PC-3 (cell line): ENCODE data around the gene FLRT1. TPM values are rescaled to one million over a fixed set of nuclear protein-coding genes. Genes with fewer than 3 reads are reported as not detected.

Experiments used
- ATAC-seq: fragments of 200-7000 bp; cut with Tn5 transposase; 2 replicates; pipeline ENCODE4 v1.9.1; 2020; ENCODE audit warnings: mild to moderate bottlenecking, moderate library complexity
- BruUV-seq: library from RNA; stranded (reverse); fragments of 400-500 nt; replicated peaks from 2 replicates; lab custom pipeline; 2021; lab: Mats Ljungman, UMichigan
- CTCF ChIA-PET: fragments of 300-600 bp; sonication (Branson Sonifier 250); formaldehyde crosslinking; loops from one replicate; lab custom pipeline; 2022; ENCODE audit warnings: antibody characterized with exemption; lab: Charles Lee
- POLR2A ChIA-PET: fragments of 300-600 bp; sonication (Branson Sonifier 250); formaldehyde crosslinking; loops from one replicate; lab custom pipeline; 2022; ENCODE audit warnings: antibody characterized with exemption; ENCODE audit not compliant: unreplicated experiment; lab: Charles Lee
- DNase-seq: peaks from one replicate; pipeline ENCODE4 v3.0.0-alpha.2; 2015
- H2AFZ ChIP-seq: fragments of 300-600 bp; sonication (generic); 2 replicates; pipeline ENCODE4 v1.6.0; 2016; ENCODE audit warnings: antibody characterized with exemption, low read length
- H3F3A ChIP-seq: fragments of 300-600 bp; sonication (generic); one replicate; pipeline ENCODE4 v1.6.0; 2017; ENCODE audit warnings: antibody characterized with exemption, low read length, control low read depth, mild to moderate bottlenecking; ENCODE audit not compliant: unreplicated experiment
- H3K27ac ChIP-seq: fragments of 300-600 bp; sonication (generic); 2 replicates; pipeline ENCODE4 v1.5.1; 2016; ENCODE audit warnings: mild to moderate bottlenecking, low read length
- H3K27me3 ChIP-seq: fragments of 300-600 bp; sonication (generic); 2 replicates; pipeline ENCODE4 v1.6.1; 2016; ENCODE audit warnings: low read length, mixed read lengths
- H3K36me3 ChIP-seq: fragments of 300-600 bp; sonication (generic); 2 replicates; pipeline ENCODE4 v1.6.1; 2016; ENCODE audit warnings: low read depth, mixed run types, low read length, mixed read lengths
- H3K4me1 ChIP-seq: fragments of 300-600 bp; sonication (generic); 2 replicates; pipeline ENCODE4 v1.5.1; 2016; ENCODE audit warnings: low read length; ENCODE audit not compliant: insufficient read depth
- H3K4me2 ChIP-seq: fragments of 300-600 bp; sonication (generic); 2 replicates; pipeline ENCODE4 v1.6.0; 2016; ENCODE audit warnings: low read length
- H3K4me3 ChIP-seq: fragments of 300-600 bp; sonication (generic); 2 replicates; pipeline ENCODE4 v1.5.1; 2016; ENCODE audit warnings: mild to moderate bottlenecking, low read length, mixed read lengths
- H3K79me2 ChIP-seq: fragments of 300-600 bp; sonication (generic); 2 replicates; pipeline ENCODE4 v1.6.1; 2017; ENCODE audit warnings: low read length, mixed read lengths
- H3K9ac ChIP-seq: fragments of 300-600 bp; sonication (generic); 2 replicates; pipeline ENCODE4 v1.6.0; 2016; ENCODE audit warnings: mild to moderate bottlenecking, low read length
- H3K9me2 ChIP-seq: fragments of 300-600 bp; sonication (generic); replicated peaks from 2 replicates; pipeline ENCODE4 v1.6.1; 2016; ENCODE audit warnings: mixed run types, low read length, mixed read lengths
- H3K9me3 ChIP-seq: fragments of 300-600 bp; sonication (generic); 2 replicates; pipeline ENCODE4 v1.6.1; 2016; ENCODE audit warnings: low read length, mixed read lengths
- H4K20me1 ChIP-seq: fragments of 300-600 bp; sonication (generic); 2 replicates; pipeline ENCODE4 v1.6.1; 2016; ENCODE audit warnings: low read length, mixed read lengths
- EZH2 ChIP-seq: fragments of 300-600 bp; sonication (generic); IDR thresholded peaks from one replicate; pipeline ENCODE4 v1.6.1; 2017; ENCODE audit warnings: antibody characterized with exemption, mild to moderate bottlenecking, low read length; ENCODE audit not compliant: unreplicated experiment
- EZH2phosphoT487 ChIP-seq: fragments of 300-600 bp; sonication (generic); IDR thresholded peaks from 2 replicates; pipeline ENCODE4 v1.6.1; 2018; ENCODE audit warnings: mild to moderate bottlenecking, antibody characterized with exemption, low read length, borderline replicate concordance
- intact Hi-C: fragments of 100-400 bp; cut with micrococcal nuclease; formaldehyde crosslinking; loops from 2 replicates; pipeline ENCODE4 v1.9.0; 2023
- total RNA-seq: library from RNA; depleted of rRNA; stranded (reverse); fragments of >200 nt; gene quantifications from 2 replicates; pipeline ENCODE4 v1.2.3, GENCODE V29; 2014
- TF ChIP-seq, protein P1 (sequence below): fragments of 300-600 bp; sonication (generic); conservative IDR thresholded peaks from 2 replicates; pipeline ENCODE4 v1.5.1; 2017; ENCODE audit warnings: antibody characterized with exemption, low read depth, mild to moderate bottlenecking, low read length

The FLRT1 gene
- total RNA-seq, 1 experiment from 2014 or later = not detected

- Histone ChIP-seq H4K20me1 (0 out of 2 replicates have a peak, but pooled peaks cover 3% of the 10 kb centered on the region), H3K4me2 (no peak overlapping the region), H3K4me1 (no peaks in the 10 kb centered on the region), H3K36me3 (no peaks in the 10 kb centered on the region), H3K9me3 (no peaks in the 10 kb centered on the region), H3K9me2 (no peaks in the 10 kb centered on the region), H3K27me3 (no peaks in the 10 kb centered on the region), H3K79me2 (no peaks in the 10 kb centered on the region), H2AFZ (no peak overlapping the region), H3K9ac (no peak overlapping the region), H3K4me3 (no peak overlapping the region), H3K27ac (no peak overlapping the region), H3F3A (no peaks in the 10 kb centered on the region)
- intact Hi-C loops = no loop called here
- TF ChIP-seq EZH2phosphoT487 (no peak), EZH2 (no peak)
- TF ChIP-seq, protein P1, sequence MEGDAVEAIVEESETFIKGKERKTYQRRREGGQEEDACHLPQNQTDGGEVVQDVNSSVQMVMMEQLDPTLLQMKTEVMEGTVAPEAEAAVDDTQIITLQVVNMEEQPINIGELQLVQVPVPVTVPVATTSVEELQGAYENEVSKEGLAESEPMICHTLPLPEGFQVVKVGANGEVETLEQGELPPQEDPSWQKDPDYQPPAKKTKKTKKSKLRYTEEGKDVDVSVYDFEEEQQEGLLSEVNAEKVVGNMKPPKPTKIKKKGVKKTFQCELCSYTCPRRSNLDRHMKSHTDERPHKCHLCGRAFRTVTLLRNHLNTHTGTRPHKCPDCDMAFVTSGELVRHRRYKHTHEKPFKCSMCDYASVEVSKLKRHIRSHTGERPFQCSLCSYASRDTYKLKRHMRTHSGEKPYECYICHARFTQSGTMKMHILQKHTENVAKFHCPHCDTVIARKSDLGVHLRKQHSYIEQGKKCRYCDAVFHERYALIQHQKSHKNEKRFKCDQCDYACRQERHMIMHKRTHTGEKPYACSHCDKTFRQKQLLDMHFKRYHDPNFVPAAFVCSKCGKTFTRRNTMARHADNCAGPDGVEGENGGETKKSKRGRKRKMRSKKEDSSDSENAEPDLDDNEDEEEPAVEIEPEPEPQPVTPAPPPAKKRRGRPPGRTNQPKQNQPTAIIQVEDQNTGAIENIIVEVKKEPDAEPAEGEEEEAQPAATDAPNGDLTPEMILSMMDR = no peak
- BruUV-seq = no TSS peak
- ChIA-PET CTCF (no interaction called here), POLR2A (no interaction called here)
- DNase-seq (no peak), ATAC-seq (no peak)
Observed at GRCh38 chr11:64074239-64074638, 38.5 kb downstream of the FLRT1 start.

DNA sequence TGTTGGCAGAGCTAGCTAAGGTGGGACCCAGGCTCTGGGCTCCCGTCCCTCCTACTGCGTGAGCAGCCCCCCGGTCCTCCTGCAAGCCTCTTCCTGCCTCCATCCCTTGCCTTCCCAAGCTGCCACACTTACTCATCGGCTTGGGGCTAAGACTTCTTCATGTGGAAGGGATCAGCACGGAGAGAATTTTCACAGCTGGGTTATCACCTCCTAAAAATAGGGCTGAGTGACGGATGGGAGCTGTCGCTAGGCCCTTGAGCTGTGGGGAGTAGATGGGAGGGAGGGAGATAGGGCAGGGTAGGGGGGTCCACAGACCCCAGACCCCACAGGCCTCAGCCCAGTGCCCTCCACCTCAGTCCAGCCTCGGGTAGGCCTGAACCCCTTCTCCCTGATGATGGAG, 41.0 kb downstream of the FLRT1 start:
- Histone ChIP-seq H3K79me2 (no peaks in the 10 kb centered on the region), H3K27me3 (no peaks in the 10 kb centered on the region), H3K9ac (no peak overlapping the region), H3K4me1 (no peaks in the 10 kb centered on the region), H3K9me2 (no peaks in the 10 kb centered on the region), H3F3A (no peaks in the 10 kb centered on the region), H2AFZ (no peak overlapping the region), H3K4me2 (no peak overlapping the region), H3K36me3 (no peaks in the 10 kb centered on the region), H3K27ac (no peak overlapping the region), H3K4me3 (no peak overlapping the region), H4K20me1 (0 out of 2 replicates have a peak, but pooled peaks cover 3% of the 10 kb centered on the region), H3K9me3 (no peaks in the 10 kb centered on the region)
- ChIA-PET CTCF (no interaction called here), POLR2A (no interaction called here)
- ATAC-seq (no peak), DNase-seq (no peak)
- intact Hi-C loops = no loop called here
- no peak for TF ChIP-seq EZH2
- TF ChIP-seq EZH2phosphoT487 = no peak
- TF ChIP-seq, protein P1 = no peak
- no TSS peak for BruUV-seq

DNA sequence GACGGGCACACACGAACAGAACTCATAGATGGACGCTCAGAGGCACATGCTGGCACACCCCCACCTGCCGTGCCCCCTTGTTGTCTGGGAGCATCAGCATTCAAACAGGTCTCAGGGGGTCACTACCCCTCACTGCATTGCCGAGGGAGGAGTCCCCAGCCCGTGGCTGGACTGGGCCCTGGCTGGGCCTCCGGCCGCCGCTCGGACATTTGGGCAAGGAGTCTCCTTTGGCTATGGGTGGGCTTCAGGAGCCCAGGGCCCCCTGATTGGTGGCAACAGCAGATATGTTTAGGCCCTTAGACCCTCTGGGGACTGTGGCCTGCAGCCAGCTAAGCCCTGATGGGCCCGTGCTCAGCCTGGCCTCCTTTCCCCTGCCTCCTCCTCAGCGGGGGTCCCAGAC, 41.9 kb downstream of the FLRT1 start:
- TF ChIP-seq, protein P1 = no peak
- TF ChIP-seq EZH2phosphoT487 = no peak
- TF ChIP-seq EZH2 = no peak
- no peak overlapping the region for H3K27ac ChIP-seq
- BruUV-seq = no TSS peak
- no peaks in the 10 kb centered on the region for H3K79me2 ChIP-seq
- no peaks in the 10 kb centered on the region for H3K9me2 ChIP-seq
- H3K9ac ChIP-seq = no peak overlapping the region
- no peaks in the 10 kb centered on the region for H3F3A ChIP-seq
- no peaks in the 10 kb centered on the region for H3K36me3 ChIP-seq
- H3K4me1 ChIP-seq = no peaks in the 10 kb centered on the region
- ATAC-seq (no peak), DNase-seq (no peak)
- CTCF ChIA-PET = no interaction called here
- POLR2A ChIA-PET = no interaction called here
- no peak overlapping the region for H3K4me3 ChIP-seq
- H3K27me3 ChIP-seq = no peaks in the 10 kb centered on the region
- intact Hi-C loops = no loop called here
- H2AFZ ChIP-seq = no peak overlapping the region
- 0 out of 2 replicates have a peak, but pooled peaks cover 3% of the 10 kb centered on the region for H4K20me1 ChIP-seq
- H3K9me3 ChIP-seq = no peaks in the 10 kb centered on the region
- no peak overlapping the region for H3K4me2 ChIP-seq
